ENCODE results near the gene RO60. TPM values are rescaled to one million over a fixed set of nuclear protein-coding genes. Genes with fewer than 3 reads are reported as not detected.
A peak's percentile ranks its signal among the peaks of the same experiment; 100 is the strongest.

The RO60 gene
- polyA plus RNA-seq: 36.7 and 41.1 TPM in 2 replicates
- 297 and 343 TPM in 2 replicates for polyA minus RNA-seq

DNA sequence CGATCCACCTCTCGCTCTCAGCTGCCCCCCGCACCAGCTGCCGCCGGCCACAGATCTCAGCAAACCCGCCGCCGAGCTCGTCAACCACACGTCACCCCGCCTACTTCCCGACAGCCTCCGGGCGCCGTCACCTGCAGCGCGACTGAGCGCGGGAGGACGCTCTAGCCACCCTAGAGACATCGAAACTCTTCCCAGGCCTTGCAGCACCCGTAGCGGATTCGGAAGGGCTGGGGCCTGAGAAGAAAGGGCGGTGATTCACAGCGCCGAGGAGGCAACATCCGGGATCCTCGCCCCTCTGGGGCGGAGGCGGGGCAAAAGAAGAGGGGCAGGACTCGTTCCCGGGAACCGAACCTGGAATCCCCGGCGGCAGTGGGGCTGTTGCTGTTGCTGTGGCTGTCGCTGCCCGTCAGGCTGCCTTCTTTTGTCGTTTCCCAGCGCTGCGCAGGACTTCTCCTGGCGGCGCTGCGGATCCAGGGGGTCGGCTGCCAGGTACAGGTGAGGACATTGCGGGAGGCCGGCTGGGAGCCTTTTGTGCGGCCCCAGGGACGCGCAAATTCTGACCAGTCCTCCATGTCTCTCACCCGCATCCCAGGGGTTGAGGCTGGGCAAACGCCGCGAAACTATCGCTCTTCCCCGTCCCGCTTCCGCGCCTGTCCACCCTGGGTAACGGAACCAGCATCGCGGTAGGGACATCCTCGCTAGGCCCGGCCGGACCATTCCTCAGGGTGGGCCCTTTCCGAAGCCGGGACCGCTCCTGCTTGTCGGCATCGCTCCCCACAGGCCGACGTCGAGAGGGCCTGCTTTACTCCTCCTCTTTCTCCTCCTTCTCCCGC is at the start of gene RO60, which contains the start of gene UCHL5:
Gene RO60 (plus strand): TSS at position 331 of the 833 bp plus-strand sequence. CDS start 9,443 bp downstream, outside the sequence.
Gene UCHL5 (minus strand): TSS at position 79 of the 833 bp plus-strand sequence. CDS start 100 bp downstream, outside the sequence.
- peak within 1 kb of the TSS; percentile 97 for H3K4me2 ChIP-seq (ENCODE audit: low read length)
- no peaks in the 10 kb centered on the region for H3K9me2 ChIP-seq (ENCODE audit: insufficient read depth, low read length)
- no peaks in the 10 kb centered on the region for H3K9me3 ChIP-seq (ENCODE audit: low read length)
- H3K79me2 ChIP-seq (replicated peaks; ENCODE audit: insufficient read depth, low read length): peaks cover 73% of the 10 kb centered on the region
- H3K27ac ChIP-seq (ENCODE audit: low read length): peak within 1 kb of the TSS; percentile 98
- H3K36me3 ChIP-seq (ENCODE audit: insufficient read depth, low read length): no peaks in the 10 kb centered on the region
- no peaks in the 10 kb centered on the region for H4K20me1 ChIP-seq (ENCODE audit: insufficient read depth)
- H2AFZ ChIP-seq (ENCODE audit: low read depth, low read length): peak within 1 kb of the TSS; percentile 85
- TF ChIP-seq, protein P1, sequence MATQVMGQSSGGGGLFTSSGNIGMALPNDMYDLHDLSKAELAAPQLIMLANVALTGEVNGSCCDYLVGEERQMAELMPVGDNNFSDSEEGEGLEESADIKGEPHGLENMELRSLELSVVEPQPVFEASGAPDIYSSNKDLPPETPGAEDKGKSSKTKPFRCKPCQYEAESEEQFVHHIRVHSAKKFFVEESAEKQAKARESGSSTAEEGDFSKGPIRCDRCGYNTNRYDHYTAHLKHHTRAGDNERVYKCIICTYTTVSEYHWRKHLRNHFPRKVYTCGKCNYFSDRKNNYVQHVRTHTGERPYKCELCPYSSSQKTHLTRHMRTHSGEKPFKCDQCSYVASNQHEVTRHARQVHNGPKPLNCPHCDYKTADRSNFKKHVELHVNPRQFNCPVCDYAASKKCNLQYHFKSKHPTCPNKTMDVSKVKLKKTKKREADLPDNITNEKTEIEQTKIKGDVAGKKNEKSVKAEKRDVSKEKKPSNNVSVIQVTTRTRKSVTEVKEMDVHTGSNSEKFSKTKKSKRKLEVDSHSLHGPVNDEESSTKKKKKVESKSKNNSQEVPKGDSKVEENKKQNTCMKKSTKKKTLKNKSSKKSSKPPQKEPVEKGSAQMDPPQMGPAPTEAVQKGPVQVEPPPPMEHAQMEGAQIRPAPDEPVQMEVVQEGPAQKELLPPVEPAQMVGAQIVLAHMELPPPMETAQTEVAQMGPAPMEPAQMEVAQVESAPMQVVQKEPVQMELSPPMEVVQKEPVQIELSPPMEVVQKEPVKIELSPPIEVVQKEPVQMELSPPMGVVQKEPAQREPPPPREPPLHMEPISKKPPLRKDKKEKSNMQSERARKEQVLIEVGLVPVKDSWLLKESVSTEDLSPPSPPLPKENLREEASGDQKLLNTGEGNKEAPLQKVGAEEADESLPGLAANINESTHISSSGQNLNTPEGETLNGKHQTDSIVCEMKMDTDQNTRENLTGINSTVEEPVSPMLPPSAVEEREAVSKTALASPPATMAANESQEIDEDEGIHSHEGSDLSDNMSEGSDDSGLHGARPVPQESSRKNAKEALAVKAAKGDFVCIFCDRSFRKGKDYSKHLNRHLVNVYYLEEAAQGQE (IDR thresholded peaks at IDR 0.05; ENCODE audit: borderline replicate concordance): peak; percentile 50
- TF ChIP-seq, protein P2, sequence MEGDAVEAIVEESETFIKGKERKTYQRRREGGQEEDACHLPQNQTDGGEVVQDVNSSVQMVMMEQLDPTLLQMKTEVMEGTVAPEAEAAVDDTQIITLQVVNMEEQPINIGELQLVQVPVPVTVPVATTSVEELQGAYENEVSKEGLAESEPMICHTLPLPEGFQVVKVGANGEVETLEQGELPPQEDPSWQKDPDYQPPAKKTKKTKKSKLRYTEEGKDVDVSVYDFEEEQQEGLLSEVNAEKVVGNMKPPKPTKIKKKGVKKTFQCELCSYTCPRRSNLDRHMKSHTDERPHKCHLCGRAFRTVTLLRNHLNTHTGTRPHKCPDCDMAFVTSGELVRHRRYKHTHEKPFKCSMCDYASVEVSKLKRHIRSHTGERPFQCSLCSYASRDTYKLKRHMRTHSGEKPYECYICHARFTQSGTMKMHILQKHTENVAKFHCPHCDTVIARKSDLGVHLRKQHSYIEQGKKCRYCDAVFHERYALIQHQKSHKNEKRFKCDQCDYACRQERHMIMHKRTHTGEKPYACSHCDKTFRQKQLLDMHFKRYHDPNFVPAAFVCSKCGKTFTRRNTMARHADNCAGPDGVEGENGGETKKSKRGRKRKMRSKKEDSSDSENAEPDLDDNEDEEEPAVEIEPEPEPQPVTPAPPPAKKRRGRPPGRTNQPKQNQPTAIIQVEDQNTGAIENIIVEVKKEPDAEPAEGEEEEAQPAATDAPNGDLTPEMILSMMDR (IDR thresholded peaks at IDR 0.05; ENCODE audit: poor library complexity, severe bottlenecking): peak; percentile 36
- TF ChIP-seq RAD21 (conservative IDR thresholded peaks at IDR 0.05): peak; percentile 35
- peak; percentile 79 for TF ChIP-seq MXI1 (conservative IDR thresholded peaks at IDR 0.05; ENCODE audit: poor library complexity, severe bottlenecking)
- peak; percentile 69 for TF ChIP-seq TAF1 (IDR thresholded peaks at IDR 0.05; ENCODE audit: low read depth)
- peak; percentile 86 for TF ChIP-seq EP300 (conservative IDR thresholded peaks at IDR 0.05; ENCODE audit: poor library complexity, severe bottlenecking)
- peak; percentile 92 for TF ChIP-seq POLR2AphosphoS5 (IDR thresholded peaks at IDR 0.05)
- no peak for TF ChIP-seq EZH2 (IDR thresholded peaks at IDR 0.05; ENCODE audit: borderline replicate concordance, insufficient read depth, low read length, poor library complexity, severe bottlenecking)
- peak; percentile 32 for TF ChIP-seq SMC3 (conservative IDR thresholded peaks at IDR 0.05; ENCODE audit: poor library complexity)
- H3K9ac ChIP-seq (ENCODE audit: low read length): peak within 1 kb of the TSS; percentile 98
- H3K4me3 ChIP-seq (ENCODE audit: low read length): peak within 1 kb of the TSS; percentile 88
- H3F3A ChIP-seq (ENCODE audit: insufficient read depth, low read length, poor library complexity, severe bottlenecking): peaks cover 8% of the 10 kb centered on the region
- no peaks in the 10 kb centered on the region for H3K27me3 ChIP-seq (ENCODE audit: insufficient read depth, low read depth, low read length)

DNA sequence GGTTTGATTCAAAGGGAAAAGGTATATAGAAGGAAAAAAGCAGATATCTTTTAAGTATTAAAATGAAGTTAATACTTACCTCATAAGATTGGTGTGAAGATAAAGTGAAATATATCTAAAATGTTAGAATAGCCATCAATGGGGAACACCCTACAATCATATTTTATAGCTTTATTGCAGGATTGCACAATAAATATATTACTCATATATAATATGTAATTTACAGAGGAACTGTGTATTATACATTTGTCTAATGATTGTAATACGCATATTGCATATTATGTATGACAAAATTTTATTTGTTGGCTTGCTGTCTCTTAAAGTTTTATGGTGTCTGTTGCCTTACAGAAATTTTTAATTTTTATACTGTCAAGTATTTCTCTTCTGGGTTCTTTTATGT is 48.0 kb upstream of the RO60 start:
- no peak for TF ChIP-seq EZH2 (IDR thresholded peaks at IDR 0.05; ENCODE audit: borderline replicate concordance, insufficient read depth, low read length, poor library complexity, severe bottlenecking)
- TF ChIP-seq RAD21 (conservative IDR thresholded peaks at IDR 0.05): no peak

More for the DNA sequence above, 48.0 kb upstream of the RO60 start:
- no peaks in the 10 kb centered on the region for H3K36me3 ChIP-seq (ENCODE audit: insufficient read depth, low read length)
- no peak overlapping the region for H3K27ac ChIP-seq (ENCODE audit: low read length)
- H3K9me3 ChIP-seq (ENCODE audit: low read length): no peaks in the 10 kb centered on the region
- H3K9me2 ChIP-seq (ENCODE audit: insufficient read depth, low read length): no peaks in the 10 kb centered on the region
- H3K4me3 ChIP-seq (ENCODE audit: low read length): no peak overlapping the region
- no peaks in the 10 kb centered on the region for H4K20me1 ChIP-seq (ENCODE audit: insufficient read depth)
- no peak overlapping the region for H3K4me2 ChIP-seq (ENCODE audit: low read length)
- H3F3A ChIP-seq (ENCODE audit: insufficient read depth, low read length, poor library complexity, severe bottlenecking): no peaks in the 10 kb centered on the region
- no peaks in the 10 kb centered on the region for H3K27me3 ChIP-seq (ENCODE audit: insufficient read depth, low read depth, low read length)
- no peak overlapping the region for H2AFZ ChIP-seq (ENCODE audit: low read depth, low read length)
- H3K79me2 ChIP-seq (replicated peaks; ENCODE audit: insufficient read depth, low read length): no peaks in the 10 kb centered on the region
- H3K9ac ChIP-seq (ENCODE audit: low read length): no peak overlapping the region
